CD4-positive, alpha-beta T cell treated with Interleukin-1 beta for 1 hour (primary cell): ENCODE measurements around the gene CARD11.
"Not testable (repeated sequence)": the region's sequence is repeated elsewhere in the genome, so short reads cannot be mapped to it uniquely, and the experiment has no call there.

ENCODE experiments used
- DNase-seq, 2 donors: peaks; one replicate each; pipeline ENCODE4 v3.0.0-alpha.2; 2020 to 2022

CARD11 gene

GRCh38 chr7:2923291-2923781 lies 120.3 kb downstream of the CARD11 start:
- DNase-seq, result no peak

- DNase-seq, result no peak
Measured at GRCh38 chr7:2922866-2923265, 120.8 kb downstream of the CARD11 start.

- DNase-seq, result no peak
Measured at GRCh38 chr7:2922348-2922691, 121.3 kb downstream of the CARD11 start.

GRCh38 chr7:2921653-2922347 lies 121.9 kb downstream of the CARD11 start:
- no peak for DNase-seq

- no peak for DNase-seq
Measured at GRCh38 chr7:2920956-2921652, 122.6 kb downstream of the CARD11 start.

- DNase-seq, result not testable (repeated sequence)
Measured at GRCh38 chr7:2920480-2920879, 123.2 kb downstream of the CARD11 start.

- DNase-seq, result no peak
Measured at GRCh38 chr7:2920041-2920440, 123.6 kb downstream of the CARD11 start.

- DNase-seq, result no peak
Measured at GRCh38 chr7:2919256-2919655, 124.4 kb downstream of the CARD11 start.

- no peak for DNase-seq
Measured at GRCh38 chr7:2918406-2918805, 125.3 kb downstream of the CARD11 start.

- no peak for DNase-seq
Measured at GRCh38 chr7:2915023-2915422, 128.6 kb downstream of the CARD11 start.

GRCh38 chr7:2913760-2914387 lies 129.8 kb downstream of the CARD11 start:
- no peak for DNase-seq

- DNase-seq, result no peak
Measured at GRCh38 chr7:2912684-2913439, 130.8 kb downstream of the CARD11 start.

- DNase-seq, result no peak
Measured at GRCh38 chr7:2911466-2911865, 132.2 kb downstream of the CARD11 start.

- no peak for DNase-seq
Measured at GRCh38 chr7:2909471-2910039, 134.1 kb downstream of the CARD11 start.

GRCh38 chr7:2909043-2909442 lies 134.6 kb downstream of the CARD11 start:
- DNase-seq, result no peak

- no peak for DNase-seq
Measured at GRCh38 chr7:2908103-2908683, 135.5 kb downstream of the CARD11 start.

GRCh38 chr7:2906197-2906931 lies 137.3 kb downstream of the CARD11 start:
- DNase-seq, result no peak

GRCh38 chr7:2905500-2905899 lies 138.2 kb downstream of the CARD11 start:
- DNase-seq, result no peak

GRCh38 chr7:2905027-2905426 lies 138.6 kb downstream of the CARD11 start:
- no peak for DNase-seq

GRCh38 chr7:2904202-2904601 lies 139.5 kb downstream of the CARD11 start:
- no peak for DNase-seq

GRCh38 chr7:2903682-2904162 lies 139.9 kb downstream of the CARD11 start:
- DNase-seq, result no peak

- DNase-seq, result no peak
Measured at GRCh38 chr7:2897023-2897422, 146.6 kb downstream of the CARD11 start.
